Uterus (tissue), 2 donors: ENCODE data around the gene SEC14L3.

Experiments
- CTCF ChIP-seq, 4 experiments: fragments of 200-600 bp in 2 of 4; fragments of 450-650 bp in 2 of 4; sonication (generic) in 2 of 4; IDR thresholded peaks; one replicate each; pipeline ENCODE4 v1.5.1; 2016 to 2019; ENCODE audit warnings: antibody characterized with exemption in 4 of 4, mild to moderate bottlenecking in 2 of 4, moderate library complexity in 1 of 4
- POLR2A ChIP-seq, 2 donors: fragments of 450-650 bp; IDR thresholded peaks; one replicate each; pipeline ENCODE4 v1.6.1; 2016; ENCODE audit warnings: antibody characterized with exemption in 2 of 2, mild to moderate bottlenecking in 1 of 2, moderate library complexity in 1 of 2

GRCh38 chr22:30516731-30517130 lies 44.9 kb upstream of the SEC14L3 start:
- TF ChIP-seq POLR2A (IDR thresholded peaks at IDR 0.05) (no peak), CTCF (IDR thresholded peaks at IDR 0.05) (no peak)
